ENCODE data around the gene DDN. TPM values are rescaled to one million over a fixed set of nuclear protein-coding genes. Genes with fewer than 3 reads are reported as not detected.

The DDN gene
- total RNA-seq = 1 to 10 TPM in 1 of 2 experiments, under 1 TPM in 1; 0.72 to 1.2 TPM

DNA sequence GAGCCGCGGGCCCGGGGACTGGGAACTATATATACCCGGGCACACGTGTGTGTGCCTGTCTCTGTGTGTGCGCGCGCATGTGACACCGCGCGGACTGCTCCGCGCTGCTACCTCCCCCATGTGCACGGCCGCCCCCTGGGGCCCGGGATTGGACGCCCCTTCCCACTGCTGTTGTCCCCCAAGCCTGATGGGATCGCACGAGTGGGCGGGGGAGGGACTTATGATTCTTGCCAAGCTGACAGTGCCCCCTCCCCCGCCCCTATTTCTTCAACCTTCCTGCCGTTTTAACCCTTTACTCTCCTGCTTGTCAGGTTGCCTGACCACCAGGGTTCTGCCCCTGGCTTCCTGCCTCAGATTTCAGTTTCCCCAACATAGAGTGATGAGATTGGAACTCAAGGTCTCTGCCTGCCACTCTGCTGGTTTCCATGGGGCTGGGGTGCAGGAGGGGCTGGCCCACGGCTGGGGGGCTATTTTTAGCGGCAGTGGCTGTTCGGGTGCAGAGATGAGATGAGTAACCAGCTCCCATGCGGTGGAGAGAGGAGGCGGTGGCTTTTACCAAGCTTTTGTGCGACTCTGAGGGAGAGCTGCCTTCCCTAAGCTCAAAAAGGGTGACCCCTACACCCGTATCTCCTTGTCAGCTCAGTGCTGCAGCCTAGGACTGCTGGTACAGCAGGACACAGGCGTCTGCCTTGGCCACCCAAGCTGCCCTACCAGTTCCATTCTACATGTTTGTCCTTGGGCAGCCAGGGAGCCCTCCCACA, at the start of gene DDN:
Gene DDN, minus strand, starts transcription at position 5 of the 761 bp plus-strand sequence. CDS start 88 bp downstream, outside the sequence.
- Mint-ChIP-seq H3K9me3 (no peaks in the 10 kb centered on the region), H3K27me3 (peaks cover 27% of the 10 kb centered on the region), H3K4me1 (ENCODE audit: low read depth) (peaks cover 28% of the 10 kb centered on the region), H3K4me3 (peak within 1 kb of the TSS; percentile 70), H3K27ac (peak within 1 kb of the TSS; percentile 31), H3K36me3 (ENCODE audit: low read depth) (peaks cover 37% of the 10 kb centered on the region)
- ChIA-PET POLR2A (interaction anchor here (0.6 to 3.7 kb wide), 12 partner anchors 11 to 623 kb away, joined by 3 to 14 read pairs (median 4); partner anchors contain the start of genes PRKAG1 and WNT1), CTCF (interaction anchor here (0.9 to 21.6 kb wide), 10 partner anchors 10 to 147 kb away, joined by 3 to 896 read pairs (median 9); partner anchors contain the start of genes ARF3, DDX23, WNT1 and WNT10B)
- peak; percentile 82 for DNase-seq
- intact Hi-C loops (cut with micrococcal nuclease) = loop anchor here (5.0 kb wide), 1 partner anchor 93 kb away; the partner anchor contains the start of gene DHH
- no peak for TF ChIP-seq CTCF (IDR thresholded peaks at IDR 0.05)
- peak; percentile 67 for ATAC-seq

DNA sequence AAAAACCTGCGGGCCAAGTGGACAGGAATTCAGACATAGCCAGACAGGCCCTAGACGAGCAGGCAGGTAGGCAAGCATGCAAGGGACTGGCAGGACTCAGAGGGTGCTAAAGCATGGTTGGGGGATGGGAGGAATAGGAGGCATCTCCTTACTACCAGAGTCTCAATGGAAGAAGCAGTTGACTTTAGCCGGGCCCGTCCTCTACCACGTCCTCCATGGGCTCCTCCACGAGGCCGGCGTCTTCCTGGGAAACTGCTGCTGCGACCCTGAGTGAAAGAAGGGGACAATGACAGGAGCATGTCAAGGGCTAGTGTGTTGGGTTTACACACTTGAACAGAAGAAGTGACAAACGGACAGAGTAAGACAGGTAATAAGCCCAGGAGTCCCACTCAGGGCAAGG, 49.8 kb upstream of the DDN start:
- Mint-ChIP-seq H3K36me3 (ENCODE audit: low read depth) (peaks cover 72% of the 10 kb centered on the region), H3K27me3 (no peaks in the 10 kb centered on the region), H3K4me1 (ENCODE audit: low read depth) (no peaks in the 10 kb centered on the region), H3K4me3 (no peak overlapping the region), H3K9me3 (no peaks in the 10 kb centered on the region), H3K27ac (no peak overlapping the region)
- ChIA-PET CTCF (interaction anchor here (1.2 to 1.9 kb wide), 7 partner anchors 15 to 158 kb away, joined by 3 to 8 read pairs (median 4); no protein-coding TSS in a partner anchor), POLR2A (interaction anchor here (0.8 to 1.5 kb wide), 4 partner anchors 11 to 82 kb away, joined by 3 read pairs; partner anchors contain the start of gene TUBA1B)
- intact Hi-C loops (cut with micrococcal nuclease) = no loop called here
- ATAC-seq (no peak), DNase-seq (no peak)
- no peak for TF ChIP-seq CTCF (IDR thresholded peaks at IDR 0.05)

DNA sequence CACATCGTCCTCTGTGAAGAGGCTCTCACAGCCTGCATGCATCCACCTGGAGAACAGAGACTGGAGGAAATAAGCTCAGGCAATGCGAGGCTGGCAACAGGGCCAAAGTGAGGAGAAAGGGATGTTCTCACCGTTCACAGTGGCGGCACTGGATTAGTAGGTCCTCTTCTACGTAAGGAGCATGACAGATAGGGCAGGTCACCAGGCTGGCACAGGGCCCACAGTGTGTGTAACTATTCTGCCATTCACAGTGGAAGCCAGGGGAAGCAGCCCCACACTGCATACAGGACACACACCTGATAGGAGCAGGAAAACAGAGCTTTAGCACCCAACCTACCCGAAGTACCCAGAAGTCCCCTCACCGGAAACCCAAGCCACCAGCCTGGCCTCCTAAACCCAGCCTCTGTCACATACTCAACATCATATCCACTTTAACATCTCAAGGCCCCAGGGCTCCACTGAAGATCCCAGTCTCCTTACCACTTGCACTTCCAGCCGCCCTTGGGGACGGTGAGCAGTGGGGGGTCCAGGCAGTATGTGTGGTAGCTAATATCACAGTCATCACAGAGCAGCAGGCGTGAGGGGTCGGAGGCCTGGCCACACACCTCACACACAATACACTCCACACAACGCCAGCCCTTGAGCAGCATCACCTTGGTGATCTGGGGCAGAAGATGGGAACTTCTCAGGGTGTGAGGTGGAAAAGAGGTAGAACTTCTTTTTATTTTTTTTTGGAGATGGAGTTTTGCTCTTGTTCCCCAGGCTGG, 47.1 kb upstream of the DDN start:
- TF ChIP-seq CTCF (IDR thresholded peaks at IDR 0.05) = no peak
- DNase-seq (no peak), ATAC-seq (no peak)
- ChIA-PET POLR2A (interaction anchor here (0.5 to 1.4 kb wide), 3 partner anchors 14 to 124 kb away, joined by 3 to 6 read pairs (median 3); partner anchors contain the start of genes KMT2D and TUBA1B), CTCF (interaction anchor here (0.6 to 5.3 kb wide), 6 partner anchors 10 to 58 kb away, joined by 3 to 53 read pairs (median 6); partner anchors contain the start of gene DDN)
- Mint-ChIP-seq H3K4me1 (ENCODE audit: low read depth) (no peaks in the 10 kb centered on the region), H3K27me3 (no peaks in the 10 kb centered on the region), H3K27ac (no peak overlapping the region), H3K36me3 (ENCODE audit: low read depth) (peaks cover 69% of the 10 kb centered on the region), H3K4me3 (no peak overlapping the region), H3K9me3 (no peaks in the 10 kb centered on the region)
- intact Hi-C loops (cut with micrococcal nuclease) = no loop called here

GRCh38 chr12:49044660-49045059, 45.5 kb upstream of the DDN start:
- Mint-ChIP-seq H3K9me3 (no peaks in the 10 kb centered on the region), H3K36me3 (ENCODE audit: low read depth) (peaks cover 69% of the 10 kb centered on the region), H3K4me1 (ENCODE audit: low read depth) (no peaks in the 10 kb centered on the region), H3K27me3 (no peaks in the 10 kb centered on the region), H3K27ac (peak overlapping the region; percentile 47), H3K4me3 (no peak overlapping the region)
- no peak for TF ChIP-seq CTCF (IDR thresholded peaks at IDR 0.05)
- DNase-seq (no peak), ATAC-seq (no peak)
- ChIA-PET CTCF (interaction anchor here (0.5 to 8.1 kb wide), 16 partner anchors 11 to 154 kb away, joined by 4 to 56 read pairs (median 11); partner anchors contain the start of genes DDN and RHEBL1), POLR2A (interaction anchor here (1.4 kb wide), 3 partner anchors 14 to 47 kb away, joined by 3 to 4 read pairs (median 3); no protein-coding TSS in a partner anchor)
- intact Hi-C loops (cut with micrococcal nuclease) = no loop called here

All from activated CD8-positive, alpha-beta T cell treated with anti-CD3 and anti-CD28 coated beads for 36 hours (primary cell).